HG03378 (cell line): ENCODE results near the gene LIF.
"Not testable (repeated sequence)": the region's sequence is repeated elsewhere in the genome, so short reads cannot be mapped to it uniquely, and the experiment has no call there.

Experiments
- ATAC-seq: cut with Tn5 transposase; IDR thresholded peaks from one replicate; pipeline ENCODE4 v1.9.1; 2021; ENCODE audit warnings: mild to moderate bottlenecking, moderate library complexity; ENCODE audit not compliant: unreplicated experiment

LIF gene

DNA sequence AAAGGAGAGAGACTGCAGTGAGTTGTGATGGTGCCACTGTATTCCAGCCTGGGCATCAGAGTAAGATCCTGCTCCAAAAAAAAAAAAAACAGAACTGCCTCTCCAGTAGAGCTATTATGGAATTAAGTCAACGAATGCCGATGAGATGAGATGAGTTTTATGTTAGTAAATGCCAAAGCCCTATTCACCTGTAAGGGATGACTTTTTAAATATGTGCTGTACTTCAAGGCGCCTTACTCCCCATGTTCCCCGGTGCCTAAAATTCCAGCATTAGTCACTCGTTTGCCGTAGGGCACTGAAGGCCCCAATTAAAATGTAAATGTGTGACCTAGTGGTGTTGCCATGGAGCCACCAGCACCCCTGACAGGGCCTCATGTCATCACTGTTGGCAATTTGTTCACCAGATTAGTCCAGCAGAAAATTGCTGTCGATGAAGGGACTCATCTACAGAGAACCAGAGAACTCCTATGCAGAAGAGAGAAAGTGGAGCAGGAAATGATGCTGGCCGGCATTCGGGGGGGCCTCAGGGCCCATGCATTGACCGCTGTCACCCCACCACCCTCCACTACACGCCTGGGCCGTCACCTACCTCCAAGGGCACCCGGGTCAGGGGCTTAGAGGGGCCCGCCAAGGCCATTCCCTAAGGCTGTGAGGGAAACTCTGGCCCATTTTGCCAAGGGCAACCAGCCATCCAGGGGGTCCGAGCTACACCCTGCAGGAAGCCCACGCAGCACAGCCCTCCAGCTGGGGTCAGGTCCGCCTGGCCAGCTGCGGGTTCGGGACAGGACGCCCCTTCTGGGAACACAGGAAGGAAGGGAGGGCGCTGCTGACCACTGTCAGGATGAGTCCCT is 17.8 kb downstream of the LIF start:
- ATAC-seq = no peak

DNA sequence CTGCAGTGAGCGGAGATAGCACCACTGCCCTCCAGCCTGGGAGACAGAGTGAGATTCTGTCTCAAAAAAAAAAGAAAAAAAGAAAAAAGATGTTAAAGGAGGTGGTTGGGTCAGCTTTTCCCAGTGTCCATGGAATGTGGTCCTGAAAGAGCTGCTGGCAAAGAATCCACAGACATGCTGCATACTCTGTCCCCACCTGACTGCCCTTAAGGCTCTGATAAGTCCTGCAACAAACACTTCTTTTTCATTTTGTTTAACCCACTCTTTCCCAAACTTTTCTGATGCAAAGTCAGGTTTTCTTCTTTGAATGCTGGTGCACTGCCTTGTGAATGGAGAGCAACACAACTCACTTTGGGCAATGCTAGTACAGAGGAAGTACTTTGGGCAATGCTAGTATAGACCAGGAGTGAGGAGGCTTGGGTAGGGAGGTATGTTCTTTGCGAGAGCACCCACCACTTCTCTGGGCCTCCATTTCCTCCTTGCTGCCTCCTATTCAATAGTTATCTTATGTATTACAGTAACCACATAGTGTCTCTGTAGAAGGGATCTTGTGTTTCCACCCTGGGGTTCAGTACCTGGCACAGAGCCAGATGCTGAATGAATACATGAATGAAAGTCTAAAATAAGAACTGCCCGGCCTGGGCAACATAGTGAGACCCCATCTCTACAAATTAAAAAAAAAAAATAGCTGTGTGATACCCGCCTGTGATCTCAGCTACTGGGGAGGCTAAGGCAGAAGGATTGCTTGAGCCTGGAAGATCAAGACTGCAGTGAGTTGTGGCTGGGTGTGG is 18.9 kb downstream of the LIF start:
- no peak for ATAC-seq

DNA sequence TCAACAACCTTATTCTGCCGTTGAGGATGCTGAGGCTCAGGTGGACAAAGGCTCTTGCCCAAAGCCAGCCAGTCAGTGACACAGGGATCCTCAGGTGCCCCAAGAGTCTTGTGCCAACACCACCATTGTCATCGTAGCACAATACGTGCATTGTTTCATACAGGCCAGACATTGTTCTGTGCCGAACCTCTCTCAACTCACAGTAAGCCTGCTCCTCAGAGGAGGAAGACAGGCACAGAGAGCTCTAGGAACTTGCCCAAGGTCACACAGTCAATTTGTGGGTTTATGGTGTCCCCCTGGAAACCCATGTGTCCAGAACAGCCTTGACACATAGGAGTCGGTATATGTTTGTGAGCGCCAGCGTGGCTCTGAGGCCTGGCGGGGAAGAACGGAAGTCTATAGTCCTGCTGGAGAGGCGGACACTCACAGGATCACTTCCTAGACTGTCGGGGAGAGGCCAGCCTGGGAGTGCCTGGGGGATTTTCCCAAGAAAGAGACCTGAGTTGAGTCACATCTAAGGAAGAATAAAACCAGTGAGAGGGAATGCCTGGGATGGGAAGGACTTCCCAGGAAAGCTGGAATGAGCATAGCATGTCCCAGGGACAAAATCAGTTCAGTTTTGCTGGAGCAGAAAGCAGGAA is 20.2 kb downstream of the LIF start:
- ATAC-seq = no peak

DNA sequence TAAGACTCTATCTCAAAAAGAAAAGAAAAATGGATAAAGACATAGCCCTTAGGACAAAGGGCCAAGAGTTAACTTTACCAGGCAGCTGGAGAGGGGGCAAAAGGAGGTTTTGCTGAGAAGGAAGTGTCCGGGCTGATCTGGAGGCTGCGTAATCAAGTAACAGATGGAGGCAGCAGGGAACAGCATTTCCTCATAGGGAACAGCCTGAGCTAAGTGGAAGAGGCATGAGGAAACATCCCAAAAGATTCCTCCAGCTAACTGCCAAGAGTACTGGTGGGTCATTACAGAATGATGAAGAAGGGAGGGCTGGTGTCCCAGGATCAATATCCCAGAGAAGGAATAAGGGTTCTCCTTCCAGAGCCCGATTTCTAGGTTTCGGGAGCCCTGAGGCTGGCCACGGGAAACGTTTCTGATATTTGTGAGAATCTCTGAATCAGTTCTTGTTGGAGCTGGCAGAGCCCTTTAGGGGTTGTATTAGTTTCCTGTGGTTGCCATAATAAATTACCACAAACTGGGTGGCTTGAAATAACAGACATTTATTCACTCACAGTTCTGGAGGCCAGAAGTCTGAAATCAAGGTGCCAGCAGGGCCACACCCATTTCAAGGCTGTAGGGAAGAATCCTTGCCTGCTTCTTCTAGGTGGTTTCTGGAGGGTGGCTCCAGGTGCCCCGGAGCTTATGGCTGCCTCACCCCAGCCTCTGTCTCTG is 21.2 kb downstream of the LIF start:
- ATAC-seq = no peak

DNA sequence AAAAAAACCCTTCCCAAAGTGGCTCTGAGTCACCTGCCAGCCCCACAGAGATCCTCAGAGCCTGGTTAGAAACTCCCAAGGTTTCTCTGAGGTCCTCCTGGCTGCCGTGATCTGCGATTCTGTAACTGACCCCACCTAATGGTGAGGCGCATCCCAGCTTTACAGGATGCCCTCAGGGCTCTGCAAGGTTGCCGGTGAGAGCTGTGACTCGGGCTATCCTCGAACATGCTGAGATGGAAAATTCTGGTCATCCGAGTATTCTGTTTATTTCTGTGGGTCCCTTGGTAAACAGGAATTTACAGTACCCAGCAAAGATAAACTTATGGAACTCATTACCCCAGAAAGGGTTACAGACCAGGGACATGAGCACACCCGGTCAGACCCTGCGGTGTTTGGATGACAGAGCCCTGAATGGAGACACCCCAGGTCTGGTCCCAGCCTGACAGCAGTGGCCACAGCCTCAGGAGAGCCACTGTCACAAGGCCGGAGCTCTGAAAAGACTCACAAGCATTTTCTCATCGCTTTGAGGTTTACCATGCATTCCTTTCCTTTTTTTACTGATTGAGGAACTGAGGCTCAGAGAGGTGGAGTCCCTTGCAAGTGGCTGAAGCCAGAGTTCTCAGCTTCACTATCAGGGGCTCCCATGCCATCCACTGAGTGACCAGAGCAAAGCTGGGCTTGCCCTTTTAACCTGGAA is 22.2 kb downstream of the LIF start:
- no peak for ATAC-seq

DNA sequence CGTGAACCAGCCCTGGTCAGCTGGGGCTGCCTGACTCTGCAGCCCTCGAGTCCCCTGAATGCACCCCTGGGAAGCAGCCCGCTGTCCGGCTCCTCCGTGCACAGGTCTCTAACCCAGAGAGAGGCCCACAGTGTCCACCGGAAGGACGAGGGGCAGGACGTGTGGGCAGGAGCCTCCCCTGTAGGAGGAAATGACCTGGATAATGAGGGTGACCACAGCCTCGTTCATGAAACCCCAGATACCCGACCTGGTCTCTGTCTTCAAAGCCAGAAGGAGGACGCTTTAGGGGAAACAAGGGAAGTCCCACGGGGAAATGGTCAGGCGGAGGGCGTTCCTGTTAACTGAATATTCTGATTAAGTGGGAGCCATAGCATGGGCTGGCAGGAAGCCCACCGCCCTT is 23.3 kb downstream of the LIF start:
- no peak for ATAC-seq

DNA sequence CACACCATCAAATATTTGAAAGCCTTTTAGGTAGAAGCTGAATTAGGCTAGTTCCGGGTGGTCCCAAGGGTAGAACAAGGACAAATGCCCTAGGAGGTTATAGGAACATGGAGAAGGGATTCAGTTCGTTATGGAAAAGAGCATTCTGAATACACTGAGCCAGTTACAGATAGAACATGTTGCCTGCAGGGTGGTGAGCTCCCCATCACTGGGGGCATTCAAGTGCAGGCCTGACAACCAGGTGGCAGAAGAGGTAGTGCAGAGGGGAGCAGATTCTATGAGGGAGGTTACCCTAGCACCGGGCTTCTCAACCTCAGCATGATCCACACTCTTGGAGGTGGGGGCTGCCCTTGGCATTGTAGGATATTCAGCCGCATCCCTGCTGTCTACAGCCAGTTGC is 24.2 kb downstream of the LIF start:
- no peak for ATAC-seq

DNA sequence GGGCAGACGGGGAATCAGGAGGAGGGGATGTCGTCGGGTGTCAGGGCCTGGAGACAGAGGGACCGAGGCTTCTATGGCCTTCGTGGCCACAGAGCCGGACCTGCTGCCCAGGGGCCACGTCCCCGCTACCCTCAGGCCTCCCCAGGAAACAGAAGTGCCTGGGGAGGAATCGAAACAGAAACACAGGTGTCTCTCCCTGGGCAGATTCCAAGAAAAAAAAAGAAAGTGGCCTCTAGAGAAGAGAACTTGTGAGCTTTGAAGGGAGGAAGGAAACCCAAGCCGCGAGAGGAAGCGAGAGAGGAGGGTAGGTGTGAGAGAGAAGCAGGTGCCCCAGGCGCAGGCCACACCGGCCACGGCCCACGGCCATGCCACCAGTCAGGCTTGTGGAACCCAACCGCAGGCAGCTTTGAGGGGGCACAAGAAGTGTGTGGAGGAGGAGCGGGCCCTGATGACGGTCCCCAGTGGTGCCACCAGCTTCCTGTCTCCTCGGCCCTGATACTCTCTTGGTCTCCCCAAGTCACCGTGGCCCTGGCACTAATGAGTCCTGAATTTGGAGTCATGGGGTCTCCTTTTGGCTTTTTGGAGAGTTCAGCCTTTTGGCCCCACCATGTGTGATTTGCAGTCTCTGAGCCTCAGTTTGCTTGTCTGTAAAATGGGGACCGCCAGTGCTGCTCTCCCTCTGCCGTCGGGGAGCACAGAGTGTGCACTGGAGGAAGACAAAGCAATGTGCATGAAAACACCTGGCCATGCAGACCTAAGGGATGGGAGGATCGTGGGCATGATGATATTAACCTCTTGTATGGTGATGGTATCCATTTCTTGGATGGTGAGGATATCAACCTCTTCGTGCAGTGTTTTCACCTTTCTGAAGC is 25.2 kb downstream of the LIF start:
- ATAC-seq = no peak

DNA sequence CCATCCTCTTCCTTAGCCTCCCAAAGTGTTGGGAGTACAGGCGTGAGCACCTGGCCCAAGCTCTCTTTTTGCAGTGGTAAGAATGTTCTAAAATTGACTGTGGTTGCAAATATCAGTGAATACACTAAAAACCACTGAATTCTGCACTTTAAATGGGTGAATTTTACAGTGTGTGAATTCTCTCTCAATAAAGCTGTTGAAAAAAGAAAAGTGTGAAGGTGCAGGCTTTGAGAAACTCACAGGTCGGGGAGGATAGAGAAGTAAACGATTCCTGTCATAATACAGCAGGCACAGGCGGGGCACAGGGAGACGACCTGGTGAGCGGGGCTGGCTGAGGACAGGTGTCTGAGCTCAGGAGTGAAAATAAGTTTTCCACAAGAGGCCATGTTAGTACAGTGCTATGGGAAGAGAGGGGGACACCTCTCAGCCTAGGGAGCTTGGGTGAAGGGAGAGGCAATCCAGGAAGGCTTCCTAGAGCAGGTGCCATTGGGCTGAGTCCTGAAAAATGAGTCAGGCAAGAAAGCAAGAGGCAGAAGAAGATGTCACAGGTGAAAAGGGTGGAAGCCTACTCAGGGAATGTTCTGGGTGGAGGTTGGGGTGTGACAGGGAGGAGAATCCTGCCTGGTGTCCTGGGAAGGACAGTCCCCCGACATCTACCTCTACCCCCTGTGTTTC is 26.1 kb downstream of the LIF start:
- ATAC-seq = no peak

DNA sequence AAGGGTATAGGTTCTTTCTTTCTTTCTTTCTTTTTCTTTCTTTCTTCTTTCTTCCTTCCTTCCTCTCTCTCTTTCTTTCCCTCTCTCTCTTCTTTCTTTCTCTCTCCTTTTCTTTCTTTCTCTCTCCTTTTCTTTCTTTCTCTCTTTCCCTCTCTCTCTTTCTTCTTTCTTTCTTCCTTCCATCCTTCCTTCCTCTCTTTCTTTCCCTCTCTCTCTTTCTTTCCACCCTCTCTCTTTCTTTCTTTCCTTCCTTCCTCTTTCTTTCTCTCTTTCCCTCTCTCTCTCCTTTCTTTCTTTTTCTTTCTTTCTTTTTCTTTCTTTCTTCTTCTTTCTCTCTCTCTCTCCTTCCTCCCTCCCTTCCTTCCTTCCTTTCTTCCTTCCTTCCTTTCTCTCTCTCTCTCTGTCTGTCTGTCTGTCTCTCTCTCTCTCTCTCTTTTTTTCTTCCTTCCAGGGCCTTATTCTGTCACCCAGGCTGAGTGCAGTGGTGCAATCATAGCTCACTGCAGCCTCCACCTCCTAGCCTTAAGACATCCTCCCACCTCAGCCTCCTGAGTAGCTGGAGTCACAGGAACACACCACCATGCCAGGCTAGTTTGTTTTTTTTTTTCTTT is 26.8 kb downstream of the LIF start:
- ATAC-seq = no peak

DNA sequence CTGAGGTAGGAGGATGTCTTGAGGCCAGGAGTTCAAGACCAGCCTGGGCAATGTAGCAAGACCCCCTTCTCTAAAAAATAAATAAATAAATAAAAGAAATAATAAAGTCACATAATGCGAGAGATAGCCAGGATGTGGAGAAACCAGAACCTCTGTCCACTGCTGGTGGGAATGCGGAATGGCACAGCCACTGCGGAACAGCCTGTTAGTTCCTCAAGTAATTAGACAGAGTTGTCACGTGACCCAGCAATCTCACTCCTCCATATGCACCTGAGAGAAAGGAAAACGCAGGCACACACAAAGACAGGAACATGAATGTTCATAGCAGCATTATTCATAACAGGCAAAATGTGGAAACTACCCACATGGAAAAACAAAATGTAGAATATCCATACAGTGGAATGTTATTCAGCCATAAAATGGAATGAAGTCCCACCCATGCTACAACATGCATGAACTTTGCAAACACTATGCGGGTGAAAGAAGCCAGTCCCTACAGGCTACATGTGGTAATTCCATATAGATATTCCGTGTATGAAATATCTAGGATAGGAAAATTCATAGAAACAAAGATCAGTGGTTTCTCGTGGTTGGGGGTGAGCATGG is 27.4 kb downstream of the LIF start:
- no peak for ATAC-seq

DNA sequence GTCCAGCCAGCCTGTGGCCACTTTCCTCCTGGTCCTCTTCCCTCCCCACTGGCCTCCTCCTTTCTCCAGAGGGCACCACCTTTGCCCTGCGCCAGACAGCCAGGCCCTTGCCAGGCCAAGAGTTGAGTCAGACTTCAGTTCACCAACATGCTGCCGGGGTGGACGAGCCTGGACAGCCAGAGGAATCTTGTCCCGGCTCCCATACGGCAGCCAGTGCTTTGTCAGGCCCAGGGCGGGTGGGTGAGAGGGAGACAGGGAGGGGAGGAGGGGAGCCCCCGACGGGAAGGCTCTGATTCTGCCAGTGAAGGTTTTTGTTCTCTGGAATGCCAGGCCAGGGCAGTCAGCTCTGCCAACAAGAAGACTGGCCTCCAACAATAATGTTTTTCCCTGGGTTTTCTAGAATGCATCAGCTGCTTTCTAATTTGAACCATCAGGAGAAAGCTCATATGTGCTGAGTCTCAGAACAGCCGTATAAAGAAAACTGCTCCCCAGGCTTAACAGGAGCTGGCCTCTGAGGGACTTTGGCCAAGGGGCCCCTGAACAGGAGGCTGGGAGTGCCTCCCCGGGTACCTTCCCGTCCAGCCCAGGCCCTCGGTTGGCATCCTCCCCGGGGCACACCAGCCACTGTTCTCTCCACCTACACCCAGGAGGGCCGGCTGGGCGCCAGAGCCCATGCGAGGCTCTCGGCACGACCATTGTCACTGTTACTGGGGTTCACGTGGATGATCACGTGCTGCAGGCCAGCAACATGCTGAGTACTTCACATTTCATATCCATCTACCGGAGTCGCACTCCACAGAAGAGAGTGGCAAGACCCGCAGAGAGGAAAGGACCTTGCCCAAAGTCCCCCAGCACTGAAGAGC is 28.6 kb downstream of the LIF start:
- ATAC-seq = no peak

DNA sequence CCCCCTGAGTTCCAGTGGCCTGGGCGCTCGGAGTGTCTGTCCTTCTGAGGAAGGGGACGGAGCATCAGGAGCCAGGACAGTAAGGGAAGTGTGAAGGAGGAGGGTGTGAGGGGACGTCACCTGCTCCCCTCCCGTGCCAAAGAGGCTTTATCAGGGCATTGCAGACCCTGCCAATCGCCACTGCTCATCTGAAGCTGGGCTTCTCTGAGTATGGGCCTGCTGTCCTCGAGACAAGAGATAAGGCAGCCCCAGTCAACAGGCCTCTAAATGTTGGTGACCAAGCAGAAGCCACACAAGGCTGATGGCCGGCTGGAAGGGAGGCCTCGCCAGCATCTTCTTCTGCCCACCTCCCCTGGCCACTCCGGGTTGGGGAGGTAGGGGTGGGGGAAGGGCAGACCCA is 29.8 kb downstream of the LIF start:
- no peak for ATAC-seq

DNA sequence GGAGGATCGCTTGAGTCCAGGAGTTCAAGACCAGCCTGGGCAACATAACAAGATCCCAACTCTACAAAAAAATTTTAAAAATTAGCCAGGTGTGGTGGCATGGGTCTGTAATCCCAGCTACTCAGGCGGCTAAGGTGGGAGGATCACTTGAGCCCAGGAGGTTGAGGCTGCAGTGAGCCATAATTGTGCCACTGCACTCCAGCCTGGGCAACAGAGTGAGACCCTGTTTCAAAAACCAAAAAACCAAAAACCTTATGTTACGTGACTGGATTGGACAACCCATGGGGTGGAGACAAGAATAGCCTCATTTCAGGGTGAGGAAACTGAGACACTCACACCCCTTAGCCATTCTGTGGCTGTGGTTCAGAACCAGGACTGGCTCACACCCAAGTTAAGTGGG is 30.3 kb downstream of the LIF start:
- ATAC-seq = not testable (repeated sequence)

DNA sequence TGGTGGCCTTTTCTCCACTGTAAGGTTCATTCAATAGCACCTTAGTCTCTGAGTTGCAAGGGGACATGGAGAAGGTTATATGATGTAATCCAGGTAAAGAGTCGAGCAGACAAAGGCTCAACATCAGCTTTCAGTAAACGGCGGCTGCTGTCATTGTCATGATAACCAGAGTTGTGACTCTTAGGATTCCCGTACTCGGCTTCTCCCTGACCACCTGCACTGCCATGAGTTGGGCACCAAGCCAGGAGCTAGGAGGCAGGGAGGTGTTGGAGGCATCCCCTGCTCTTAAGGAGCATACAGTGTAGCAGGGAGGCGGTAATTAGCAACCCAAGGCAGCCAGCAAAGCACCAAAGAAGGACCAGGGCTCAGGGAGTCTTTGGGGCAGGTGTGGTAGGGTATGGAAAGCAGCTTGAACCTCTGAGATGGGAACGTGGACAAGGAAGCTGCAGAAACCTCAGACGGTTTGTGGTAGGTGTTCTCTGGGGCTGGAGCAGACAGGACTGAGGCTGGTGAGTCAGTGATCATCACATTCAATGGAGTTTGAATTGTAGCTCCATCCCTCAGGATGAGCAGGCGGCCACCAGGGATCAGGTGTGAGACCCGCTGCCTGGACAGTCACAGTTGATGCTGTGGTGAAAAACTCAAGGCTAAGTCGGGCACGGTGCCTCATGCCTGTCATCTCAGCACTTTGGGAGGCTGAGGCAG is 31.7 kb downstream of the LIF start:
- no peak for ATAC-seq

DNA sequence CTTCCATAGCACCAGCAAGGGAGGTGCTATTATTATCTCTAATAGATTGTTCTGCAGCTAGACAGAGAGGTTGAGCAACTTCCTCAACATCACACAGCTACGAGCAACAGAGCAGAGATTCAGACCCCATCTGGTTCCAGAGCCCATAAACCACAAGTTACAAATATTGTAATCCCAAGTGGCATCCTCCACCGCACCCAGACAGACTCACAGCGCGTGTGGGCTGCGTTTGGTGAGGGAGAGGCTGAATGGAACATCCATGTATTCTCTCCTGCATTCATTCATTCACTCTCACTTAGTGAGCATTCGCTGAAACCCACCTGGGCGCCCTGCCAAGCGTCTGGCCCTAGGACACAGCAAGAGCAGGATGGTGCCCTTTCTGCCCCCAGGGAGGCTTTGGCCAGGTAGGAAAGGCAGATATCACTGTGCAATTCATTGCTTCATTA is 33.5 kb downstream of the LIF start:
- ATAC-seq = no peak
